Testis (tissue), 2 donors: ENCODE results near the gene TNNI2.

Source experiments
- POLR2A ChIP-seq: fragments of 450-650 bp; IDR thresholded peaks from one replicate; pipeline ENCODE4 v1.6.1; 2017; ENCODE audit warnings: antibody characterized with exemption, mild to moderate bottlenecking, moderate library complexity
- TF ChIP-seq, protein P1 (sequence below), 3 experiments: fragments of 450-650 bp in 2 of 3; fragments of 200-600 bp in 1 of 3; sonication (generic) in 1 of 3; IDR thresholded peaks; one replicate each; pipeline ENCODE4 v1.5.1; 2016 to 2019; ENCODE audit warnings: antibody characterized with exemption in 3 of 3, mild to moderate bottlenecking in 2 of 3, moderate library complexity in 1 of 3

DNA sequence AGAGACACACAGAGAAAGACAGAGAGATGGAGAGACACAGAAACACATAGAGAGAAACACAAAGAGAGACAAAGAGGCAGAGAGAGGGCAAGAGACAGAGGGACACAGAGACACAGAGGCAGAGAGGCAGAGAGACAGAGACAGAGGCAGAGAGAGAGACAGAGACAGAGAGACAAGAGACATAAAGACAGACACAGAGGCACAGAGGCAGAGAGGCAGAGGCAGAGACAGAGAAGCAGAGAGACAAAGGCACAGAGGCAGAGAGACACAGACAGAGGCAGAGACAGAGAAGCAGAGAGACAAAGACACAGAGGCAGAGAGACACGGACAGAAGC is 6.3 kb downstream of the TNNI2 start:
- TF ChIP-seq, protein P1, sequence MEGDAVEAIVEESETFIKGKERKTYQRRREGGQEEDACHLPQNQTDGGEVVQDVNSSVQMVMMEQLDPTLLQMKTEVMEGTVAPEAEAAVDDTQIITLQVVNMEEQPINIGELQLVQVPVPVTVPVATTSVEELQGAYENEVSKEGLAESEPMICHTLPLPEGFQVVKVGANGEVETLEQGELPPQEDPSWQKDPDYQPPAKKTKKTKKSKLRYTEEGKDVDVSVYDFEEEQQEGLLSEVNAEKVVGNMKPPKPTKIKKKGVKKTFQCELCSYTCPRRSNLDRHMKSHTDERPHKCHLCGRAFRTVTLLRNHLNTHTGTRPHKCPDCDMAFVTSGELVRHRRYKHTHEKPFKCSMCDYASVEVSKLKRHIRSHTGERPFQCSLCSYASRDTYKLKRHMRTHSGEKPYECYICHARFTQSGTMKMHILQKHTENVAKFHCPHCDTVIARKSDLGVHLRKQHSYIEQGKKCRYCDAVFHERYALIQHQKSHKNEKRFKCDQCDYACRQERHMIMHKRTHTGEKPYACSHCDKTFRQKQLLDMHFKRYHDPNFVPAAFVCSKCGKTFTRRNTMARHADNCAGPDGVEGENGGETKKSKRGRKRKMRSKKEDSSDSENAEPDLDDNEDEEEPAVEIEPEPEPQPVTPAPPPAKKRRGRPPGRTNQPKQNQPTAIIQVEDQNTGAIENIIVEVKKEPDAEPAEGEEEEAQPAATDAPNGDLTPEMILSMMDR (IDR thresholded peaks at IDR 0.05), result no peak
- no peak for TF ChIP-seq POLR2A
